Activated CD4-positive, alpha-beta T cell treated with anti-CD3 and anti-CD28 coated beads, Interleukin-2, Interleukin-4, amounts not matched to agents 100 ng/mL and 50 ng/mL, durations not matched to agents 16 hours and 8 hours (primary cell): ENCODE measurements around the gene CELSR1.

Source experiments
- DNase-seq: peaks from one replicate; pipeline ENCODE4 v3.0.0-alpha.2; 2020; ENCODE audit warnings: low spot score

Gene CELSR1

DNA sequence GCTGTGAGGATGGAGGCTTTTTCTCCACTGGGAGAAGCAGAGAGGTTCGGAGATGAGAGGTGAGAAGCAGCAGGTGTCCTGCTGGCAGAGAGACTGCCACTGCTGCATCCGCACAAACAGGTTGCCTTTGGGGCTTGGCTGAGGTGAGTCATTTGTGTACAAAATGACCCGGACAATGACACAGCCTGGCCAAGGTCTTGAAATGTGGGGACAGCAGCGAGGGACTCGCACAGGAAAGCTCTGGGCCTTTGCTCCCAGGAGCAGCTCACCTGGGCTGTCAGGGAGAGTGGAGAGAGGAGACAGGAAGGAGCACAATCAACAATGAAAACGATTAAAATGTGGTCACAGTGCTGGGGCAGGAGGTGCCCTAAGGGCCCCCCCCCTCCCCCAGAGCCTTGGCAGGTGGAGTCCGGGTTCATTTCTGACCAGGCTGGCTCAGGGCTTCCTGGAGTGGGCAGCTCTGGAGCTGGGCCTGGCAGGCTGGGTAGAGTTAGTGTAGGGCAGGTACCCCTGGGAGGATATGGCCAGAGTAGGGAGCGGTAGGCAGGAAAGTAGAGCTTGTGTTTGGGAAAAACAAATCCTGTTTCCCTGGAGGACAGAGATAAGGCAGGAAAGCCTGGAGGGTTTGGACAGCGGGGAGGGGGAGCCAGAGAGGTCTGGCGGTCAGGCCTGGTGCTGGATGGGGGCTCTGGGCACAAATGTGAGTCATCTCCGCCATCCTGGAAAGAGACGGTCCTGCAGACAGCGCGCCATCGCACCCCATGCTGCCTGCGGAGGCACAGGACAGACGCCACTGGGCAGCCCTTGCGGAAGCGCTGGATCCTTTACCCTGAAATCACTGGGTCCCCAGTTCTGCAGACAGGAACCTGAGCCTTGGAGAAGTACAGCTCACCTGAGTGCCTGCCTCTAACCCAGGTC is 37.8 kb upstream of the CELSR1 start:
- no peak for DNase-seq

DNA sequence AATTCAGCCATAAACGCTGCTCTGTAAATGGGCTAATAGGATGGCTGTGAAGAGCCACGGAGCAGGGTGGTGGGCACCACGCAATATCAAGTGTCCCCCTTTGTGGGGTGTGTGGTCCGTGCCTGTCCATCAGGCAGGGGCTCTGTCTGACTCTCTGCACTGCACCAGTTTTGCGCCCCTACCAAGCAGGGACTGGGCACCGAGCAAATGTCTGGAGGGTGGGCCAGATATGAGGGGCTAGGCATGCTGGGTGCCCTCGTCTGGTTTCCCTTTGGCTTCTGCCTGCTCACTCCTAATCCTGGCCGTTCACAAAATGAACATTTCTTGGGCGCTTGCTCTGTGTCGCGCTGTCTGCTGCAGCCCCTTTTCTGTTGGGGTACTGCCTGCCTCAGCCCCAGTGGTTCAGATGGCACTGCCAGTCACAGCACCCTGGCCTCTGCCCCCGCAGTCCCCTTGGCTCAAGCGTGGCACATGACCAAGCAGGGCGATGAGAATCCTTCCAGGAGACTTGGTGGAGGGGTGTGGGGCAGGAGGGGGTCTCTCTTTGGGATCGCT is 37.1 kb upstream of the CELSR1 start:
- DNase-seq = no peak

DNA sequence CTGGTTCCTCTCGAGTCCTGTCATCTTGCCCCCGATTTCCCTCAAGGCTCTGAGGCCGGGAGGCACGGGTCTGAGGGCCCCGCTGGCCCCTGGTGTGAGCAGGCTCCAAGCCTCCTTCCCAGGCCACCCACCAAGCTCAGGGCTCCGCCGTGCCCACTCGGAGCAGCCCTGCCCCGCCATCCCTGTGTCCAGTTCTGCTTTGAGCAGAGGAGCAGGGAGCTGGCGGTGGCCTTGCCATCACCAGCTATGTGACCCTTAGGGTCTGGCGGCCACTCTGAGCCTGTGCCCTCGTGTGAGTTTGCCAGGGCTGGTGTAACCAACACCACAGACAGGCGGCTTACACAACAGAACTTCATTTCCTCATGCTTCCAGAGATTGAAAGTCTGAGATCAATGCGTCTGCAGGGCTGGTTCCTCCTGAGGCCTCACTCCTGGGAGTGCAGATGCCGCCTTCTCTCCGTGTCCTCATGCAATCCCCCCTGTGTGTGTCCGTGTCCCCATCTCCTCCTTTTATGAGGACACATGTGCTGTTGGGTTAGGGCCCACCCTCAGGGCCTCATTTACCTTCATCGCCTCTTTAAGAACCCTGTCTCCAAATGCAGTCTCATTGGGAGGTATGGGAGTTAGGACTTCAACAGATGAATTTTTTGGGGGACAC is 36.5 kb upstream of the CELSR1 start:
- DNase-seq = no peak

DNA sequence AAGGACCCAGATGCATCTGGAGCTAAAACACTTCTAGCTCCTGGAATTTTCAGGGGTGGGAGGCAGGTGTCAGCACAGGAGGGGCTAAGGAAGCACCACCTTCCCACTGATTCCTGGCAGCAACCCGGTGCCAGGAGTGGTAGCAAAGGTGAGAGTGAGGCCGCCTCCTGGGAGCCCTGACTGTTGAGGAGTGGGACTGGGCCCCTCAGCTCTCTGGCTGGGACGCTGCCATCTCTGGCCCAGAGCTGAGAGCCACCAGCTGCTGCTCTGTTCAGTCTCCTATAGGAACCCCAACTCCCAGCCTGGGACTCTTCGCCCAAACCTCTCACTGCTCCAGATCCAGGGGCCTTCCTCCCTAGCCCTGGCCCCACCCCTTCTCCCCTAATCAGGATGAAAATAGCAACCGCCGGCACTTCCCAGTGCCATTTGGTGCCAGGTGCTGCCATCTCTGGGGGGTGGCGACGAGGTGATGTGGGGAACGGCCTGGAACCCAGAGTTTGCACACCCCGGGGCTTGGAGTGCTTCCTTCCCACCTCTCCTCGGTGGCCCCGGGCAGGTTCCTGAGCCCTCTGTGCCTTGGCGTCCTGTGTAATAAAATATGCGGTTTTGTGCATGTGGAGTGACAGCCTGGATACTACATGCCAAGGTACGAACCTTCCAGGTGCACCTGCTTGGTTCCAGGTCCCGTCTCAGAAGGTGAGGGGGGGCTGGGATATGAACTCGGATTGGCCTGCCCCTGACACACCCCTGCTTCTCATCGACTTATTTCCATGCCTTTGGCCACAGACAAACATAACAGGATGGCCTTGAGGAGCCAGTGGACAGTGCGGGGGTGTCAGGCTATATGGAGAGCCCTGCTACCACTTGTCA is 35.7 kb upstream of the CELSR1 start:
- no peak for DNase-seq

DNA sequence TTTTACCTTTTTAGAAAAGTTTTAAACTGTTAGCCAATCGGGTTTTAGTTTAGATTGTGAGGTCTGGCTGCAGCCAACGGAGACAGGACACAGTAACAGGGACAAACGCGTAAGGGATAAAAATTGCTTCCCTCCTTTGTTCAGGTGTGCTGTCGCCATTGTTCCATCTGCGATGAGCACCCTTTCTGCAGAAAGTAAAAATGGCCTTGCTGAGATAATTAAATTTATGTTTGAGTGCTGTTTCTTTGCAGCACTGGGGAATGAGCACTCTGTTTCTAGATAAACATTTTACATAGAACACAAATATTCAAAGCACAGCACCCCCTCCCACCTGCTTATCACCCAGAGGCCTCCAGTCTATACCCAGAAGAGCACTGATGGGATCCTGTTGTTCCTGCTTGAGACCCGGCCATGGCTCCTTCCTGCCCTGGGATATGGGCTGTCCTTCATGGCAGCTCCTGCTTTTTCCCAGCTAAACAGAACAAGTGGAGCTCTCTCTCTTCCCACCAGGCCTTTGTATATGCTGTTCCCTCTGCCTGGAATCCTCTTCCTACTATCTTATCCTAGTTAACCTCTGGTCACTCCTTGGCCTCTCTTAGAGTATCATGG is 34.3 kb upstream of the CELSR1 start:
- DNase-seq = no peak

DNA sequence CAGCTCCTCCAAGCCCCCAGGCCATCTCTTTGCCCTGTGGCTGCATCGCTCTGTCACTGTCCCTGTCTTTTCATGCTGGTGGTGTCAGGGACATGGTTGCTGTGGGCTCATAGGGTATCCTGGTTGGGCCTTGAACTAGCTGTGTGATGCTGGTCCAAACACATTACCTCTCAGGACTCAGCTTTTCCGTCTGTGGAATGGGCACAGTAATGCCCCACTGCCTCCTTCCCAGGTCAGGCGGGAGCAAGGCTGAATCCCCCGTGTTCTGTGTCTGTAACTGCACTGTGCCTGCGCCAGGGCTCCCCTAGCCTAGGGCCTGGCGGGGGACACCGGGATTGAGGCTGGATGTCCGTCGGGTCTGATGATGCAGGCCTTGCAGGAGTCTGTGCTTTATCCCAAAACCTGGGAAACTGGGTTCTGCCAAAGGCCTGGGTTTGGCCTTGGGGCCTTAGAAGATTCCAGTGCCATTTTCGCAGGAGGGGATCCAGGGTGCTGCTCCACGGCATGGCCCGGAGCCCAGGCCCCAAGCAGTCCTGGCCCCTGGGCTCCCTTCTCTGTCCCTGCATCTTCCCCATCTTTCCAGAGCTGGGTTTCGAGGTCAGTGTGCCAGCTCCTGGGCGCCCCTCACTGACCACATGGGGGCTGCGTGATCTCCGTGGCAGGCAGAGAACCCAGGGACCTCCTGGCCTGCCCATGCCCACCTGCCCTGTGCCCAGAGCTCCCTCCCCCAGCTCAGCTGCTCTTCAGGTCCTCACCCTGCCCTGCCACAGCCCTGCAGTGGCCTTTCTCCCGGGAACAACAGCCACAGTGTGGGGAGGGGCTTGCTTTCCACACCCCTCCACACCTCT is 32.7 kb upstream of the CELSR1 start:
- no peak for DNase-seq

DNA sequence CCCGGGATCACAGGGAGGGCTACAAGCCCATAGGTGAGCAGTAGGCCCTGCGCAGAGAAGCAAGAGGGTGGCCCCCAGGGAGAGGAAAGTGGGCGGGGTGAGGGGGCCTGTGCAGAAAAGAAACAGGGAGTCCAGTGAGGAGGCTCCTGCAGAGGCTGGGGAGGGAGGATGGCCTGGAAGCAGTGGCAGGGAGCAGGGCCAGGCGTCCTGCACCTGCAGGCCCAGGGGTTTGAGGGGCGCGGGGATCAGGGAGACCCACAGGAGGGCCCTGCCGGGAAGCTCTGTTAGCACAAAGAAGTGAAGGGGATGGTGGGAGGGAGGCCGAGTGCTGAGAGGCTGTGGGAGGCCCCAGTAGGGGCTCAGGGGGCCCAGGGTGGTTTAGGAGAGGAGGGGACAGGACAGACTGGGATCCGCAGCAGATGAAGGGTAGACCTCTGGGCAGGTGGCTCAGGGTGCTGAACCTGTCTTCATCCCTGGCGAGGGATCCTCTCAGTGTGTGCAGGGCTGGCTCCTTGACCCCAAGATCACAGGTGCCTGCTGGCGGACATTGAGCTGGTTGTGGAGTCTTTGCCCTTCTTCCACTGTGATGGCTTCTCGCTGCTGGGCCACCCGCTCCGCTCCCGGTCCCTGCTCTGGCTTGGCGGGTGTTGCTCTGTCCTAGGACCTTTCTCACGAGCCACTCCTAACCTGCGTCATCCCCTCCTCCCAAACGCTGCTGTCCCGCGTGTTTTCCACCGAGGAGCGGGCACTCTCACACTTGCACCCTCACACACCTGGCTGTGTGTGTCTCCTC is 31.8 kb upstream of the CELSR1 start:
- no peak for DNase-seq

DNA sequence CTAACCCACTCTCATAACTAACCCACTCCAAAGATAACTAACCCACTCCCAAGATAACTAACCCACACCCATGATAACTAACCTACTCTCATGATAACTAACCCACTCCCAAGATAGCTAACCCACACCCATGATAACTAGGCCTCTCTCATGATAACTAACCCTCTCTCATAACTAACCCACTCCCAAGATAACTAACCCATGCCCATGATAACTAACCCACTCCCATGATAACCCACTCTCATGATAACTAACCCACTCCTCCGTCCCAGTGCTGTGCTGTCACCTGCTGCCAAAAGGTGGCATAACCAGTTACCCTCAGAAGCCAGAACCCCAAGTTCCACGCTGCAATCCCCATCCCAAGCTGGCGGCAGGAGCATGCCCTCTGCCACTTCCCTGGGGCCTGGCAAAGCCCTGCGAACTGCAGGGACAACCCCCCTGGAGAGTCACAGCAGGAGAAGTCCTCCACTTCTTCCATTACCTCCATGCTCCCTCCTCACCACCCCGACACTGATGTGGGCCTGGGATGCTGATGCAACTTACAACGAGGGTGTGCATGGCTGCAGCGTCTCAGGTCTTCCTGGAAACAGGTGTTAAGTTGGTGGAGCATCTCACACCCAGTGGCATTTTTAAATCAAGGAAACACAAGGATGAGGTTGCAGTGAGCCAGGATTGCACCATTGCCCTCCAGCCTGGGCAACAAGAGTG is 30.8 kb upstream of the CELSR1 start:
- no peak for DNase-seq

DNA sequence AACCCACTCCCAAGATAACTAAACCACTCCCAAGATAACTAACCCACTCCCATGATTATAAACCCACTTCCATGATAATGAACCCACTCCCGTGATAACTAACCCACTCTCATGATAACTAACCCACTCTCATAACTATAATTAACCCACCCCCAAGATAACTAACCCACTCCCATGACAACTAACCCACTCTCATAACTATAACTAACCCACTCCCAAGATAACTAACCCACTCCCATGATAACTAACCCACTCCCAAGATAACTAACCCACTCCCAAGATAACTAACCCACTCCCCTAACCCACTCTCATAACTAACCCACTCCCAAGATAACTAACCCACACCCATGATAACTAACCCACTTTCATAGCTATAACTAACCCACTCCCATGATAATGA is 30.1 kb upstream of the CELSR1 start:
- DNase-seq = no peak

DNA sequence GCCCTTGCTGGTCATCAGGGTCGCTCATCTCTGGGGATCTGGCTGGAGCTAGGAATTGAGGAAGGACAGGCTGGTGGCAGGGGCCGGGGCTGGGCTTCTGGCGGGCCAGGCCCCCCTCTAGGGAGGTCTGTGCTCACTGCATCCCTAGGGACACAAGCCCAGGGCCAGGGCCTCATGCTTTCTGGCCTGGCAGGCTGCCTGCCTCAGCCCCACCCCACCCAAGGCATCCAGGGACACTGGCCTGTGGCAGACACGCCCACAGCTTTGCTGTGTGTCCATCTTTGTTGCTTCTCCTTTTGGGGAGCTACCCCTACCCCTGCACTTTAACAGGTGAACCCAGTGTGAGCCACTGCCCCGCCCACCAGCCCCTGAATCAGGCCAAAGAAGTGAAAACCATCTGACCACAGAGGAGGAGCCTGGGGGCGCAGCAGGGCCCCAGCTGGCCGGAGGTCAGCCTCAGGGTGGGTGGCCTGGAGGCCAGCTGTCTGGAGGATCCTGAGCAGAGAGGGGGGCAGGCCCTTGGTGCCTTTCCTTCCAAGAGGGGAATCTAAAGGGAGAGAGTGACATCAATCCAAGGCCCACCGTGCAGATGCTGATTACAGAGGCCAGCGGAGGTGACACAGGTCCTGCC is 26.8 kb upstream of the CELSR1 start:
- no peak for DNase-seq

DNA sequence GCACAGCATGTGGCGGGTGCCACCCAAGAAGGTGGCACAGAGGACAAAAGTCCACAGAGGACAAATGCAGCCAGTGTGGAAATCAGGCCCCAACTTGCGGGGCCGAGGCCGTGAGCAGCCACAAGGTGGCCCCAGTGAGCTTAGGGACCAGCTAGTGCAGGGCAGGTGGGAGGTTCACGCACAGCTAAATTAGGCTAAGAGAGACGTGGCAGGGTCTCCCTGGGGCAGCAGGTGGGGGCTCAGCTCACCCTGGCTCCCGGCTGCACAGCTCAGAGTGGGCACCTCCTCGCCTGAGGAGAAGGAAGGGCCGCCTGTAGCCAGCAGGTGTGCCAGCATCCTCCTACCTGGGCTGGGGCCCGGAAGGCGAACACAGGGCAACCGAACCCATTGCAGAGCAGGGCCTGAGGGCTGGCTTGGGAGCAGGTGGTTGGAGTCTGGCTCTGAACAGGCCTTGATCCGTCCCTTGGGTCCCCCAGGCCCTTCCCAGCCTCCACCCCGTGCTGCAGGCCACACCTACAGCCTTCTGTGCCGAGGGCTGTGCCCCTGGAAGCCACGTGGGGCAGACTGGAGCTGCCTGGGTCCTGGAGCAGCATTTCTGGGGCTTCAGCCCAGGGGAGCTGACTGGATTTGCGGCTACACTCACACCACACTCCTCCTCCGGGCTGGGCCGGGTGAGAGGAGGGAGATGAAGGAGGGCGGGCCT is 26.1 kb upstream of the CELSR1 start:
- peak; percentile 75 for DNase-seq

DNA sequence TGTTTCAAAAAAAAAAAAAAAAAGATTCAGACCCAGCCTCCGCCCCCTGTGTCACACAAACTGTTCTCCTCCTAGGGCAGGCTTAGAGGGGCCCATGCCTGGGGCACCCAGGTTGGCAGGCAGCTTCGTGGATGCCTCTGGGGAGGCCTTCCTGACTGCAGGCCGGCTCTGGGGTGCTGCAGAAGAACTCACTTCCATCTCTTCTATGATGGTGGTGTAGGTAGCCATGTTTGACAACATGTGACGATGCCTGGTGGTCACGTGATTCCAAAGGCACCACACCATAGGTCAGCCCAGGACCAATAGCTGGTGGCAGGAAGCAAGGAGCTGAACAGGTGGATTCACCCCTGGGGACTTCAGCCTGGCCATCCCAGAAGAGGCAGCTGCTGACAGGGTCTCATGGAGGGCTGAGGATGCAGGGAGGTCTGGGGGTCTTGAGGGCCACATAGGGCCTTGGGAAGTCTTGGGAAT is 24.1 kb upstream of the CELSR1 start:
- peak; percentile 49 for DNase-seq

DNA sequence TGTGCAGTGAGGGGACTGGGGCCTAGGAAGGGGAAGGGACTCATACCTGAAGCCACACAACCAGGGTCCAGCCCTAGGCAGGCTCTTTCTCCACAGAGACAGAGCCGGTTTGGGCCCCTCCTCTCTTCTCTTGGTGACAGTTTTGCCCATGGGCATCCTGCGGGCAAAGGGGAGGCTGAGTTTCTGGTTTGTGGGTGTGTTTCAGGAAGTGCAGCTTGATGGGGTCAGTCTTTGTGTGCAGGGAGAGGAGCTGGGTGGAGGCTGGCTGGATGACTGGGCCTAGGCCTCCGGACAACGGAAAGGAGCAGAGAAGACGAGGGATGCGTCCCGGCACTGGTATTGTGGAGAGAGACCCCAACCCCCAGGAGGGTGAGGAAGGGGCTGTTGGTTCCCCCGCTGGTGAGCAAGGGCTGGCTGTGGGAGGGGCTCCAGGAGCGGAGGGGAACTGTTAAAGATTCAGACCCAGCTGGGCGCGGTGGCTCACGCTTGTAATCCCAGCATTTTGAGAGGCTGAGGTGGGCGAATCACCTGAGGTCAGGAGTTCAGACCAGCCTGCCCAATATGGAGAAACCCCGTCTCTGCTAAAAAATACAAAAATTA is 23.4 kb upstream of the CELSR1 start:
- DNase-seq = no peak

DNA sequence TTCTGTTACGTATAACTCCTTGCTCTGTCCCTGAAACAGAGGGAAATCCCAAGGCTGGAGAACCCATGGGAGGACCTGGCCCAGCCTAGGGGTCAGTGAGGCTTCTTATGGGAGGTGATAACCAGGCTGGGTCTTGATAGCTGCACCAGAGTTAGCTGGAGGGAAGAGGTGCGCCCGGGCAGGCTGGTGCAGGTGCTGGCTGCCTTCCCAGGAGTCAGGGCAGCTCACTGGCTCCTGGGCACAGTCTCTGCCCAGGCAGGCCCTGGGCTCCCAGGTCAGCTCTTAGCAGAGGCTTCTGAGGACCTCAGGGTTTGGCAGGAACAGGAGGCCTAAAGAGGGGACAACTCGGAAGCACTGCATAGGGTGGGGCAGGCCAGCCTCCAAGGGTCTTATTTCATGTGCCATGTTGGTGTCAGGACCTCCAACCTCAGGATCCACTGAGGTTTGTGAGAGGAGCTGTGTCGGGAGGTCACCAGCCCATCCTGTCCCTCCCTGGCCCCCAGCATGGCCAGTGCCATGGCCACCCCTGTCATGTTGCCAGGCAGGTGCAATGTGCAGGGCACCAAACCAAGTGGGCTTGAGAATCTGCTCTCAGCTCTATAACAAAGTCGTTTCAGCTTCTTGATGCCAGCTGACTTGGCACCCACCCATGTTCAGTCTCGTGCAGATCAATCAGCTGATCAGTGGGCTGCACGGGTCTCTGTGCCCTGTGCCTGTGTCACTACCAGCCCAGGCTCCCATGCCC is 20.5 kb upstream of the CELSR1 start:
- DNase-seq = no peak

DNA sequence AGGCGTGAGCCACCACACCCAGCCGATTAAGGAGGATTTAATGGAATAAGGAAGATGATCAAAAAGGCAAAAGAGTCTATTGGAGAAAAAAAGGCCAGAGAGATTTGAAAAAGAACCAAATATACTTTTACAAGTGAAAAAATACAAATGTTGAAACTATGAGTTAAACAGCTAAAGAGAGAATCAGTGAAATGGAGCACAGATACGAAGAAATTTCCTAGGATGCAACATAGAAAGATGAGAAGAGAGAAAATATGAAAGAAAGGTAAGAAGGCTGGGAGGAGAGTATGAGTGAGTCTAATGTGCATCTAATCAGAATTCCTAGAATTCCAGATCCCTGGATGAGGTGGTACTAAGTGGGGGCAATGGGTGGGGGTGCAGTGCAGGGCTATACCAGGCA is 19.4 kb upstream of the CELSR1 start:
- DNase-seq = no peak

DNA sequence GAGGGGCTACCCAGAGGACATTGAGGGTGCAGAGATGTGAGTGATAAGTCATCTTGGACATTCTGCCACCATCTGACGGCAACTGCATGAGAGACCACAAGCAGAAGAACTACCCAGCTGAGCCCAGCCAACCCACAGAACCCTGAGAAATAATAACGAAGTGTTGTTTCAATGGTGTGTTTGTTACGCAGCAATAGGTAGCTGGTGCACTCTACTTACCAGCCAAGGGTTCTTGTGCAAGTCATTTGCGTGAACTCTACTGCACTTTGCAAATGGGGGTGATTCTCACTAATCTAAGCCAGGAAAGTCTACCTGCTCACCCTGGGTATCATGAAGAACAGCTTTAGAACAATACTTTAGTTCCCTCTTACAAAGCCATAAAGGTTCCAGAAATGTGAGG is 15.8 kb upstream of the CELSR1 start:
- DNase-seq = no peak

DNA sequence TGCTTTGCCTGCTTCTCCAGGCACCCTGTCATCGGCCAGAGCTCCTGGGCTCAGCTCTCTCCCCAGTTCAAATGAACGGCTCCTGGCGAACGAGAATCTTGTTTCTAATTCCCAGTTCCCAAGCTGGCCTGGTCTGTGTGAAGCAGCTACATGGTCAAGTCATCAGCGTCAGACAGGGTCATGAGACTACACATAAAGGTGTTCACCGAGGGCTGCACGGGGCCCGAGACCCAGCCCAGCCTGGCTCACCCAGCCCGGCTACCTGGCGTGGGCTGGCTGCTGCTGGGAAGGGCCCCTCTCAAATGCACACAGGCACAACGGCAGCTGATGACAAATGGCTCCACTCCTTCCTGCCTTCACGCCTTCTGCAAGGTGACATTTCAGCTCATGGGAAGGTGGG is 14.6 kb upstream of the CELSR1 start:
- DNase-seq = no peak
